H9 (cell line): ENCODE data around the gene ZNRF3. TPM values are rescaled to one million over a fixed set of nuclear protein-coding genes. Genes with fewer than 3 reads are reported as not detected.
A peak's percentile ranks its signal among the peaks of the same experiment; 100 is the strongest.

Experiments
- DNase-seq: peaks from one replicate; pipeline ENCODE4 v3.0.0-alpha.2; 2017
- H2AFZ ChIP-seq: one replicate; pipeline ENCODE4 v1.6.1; 2013; ENCODE audit warnings: mild to moderate bottlenecking, low read length, control low read depth, moderate library complexity
- H2AK5ac ChIP-seq: 2 replicates; pipeline ENCODE4 v1.6.1; 2013; ENCODE audit warnings: low read length, control low read depth, mixed read lengths; ENCODE audit not compliant: insufficient read length
- H2BK120ac ChIP-seq: one replicate; pipeline ENCODE4 v1.6.1; 2013; ENCODE audit warnings: low read depth, mild to moderate bottlenecking, low read length, control low read depth, inconsistent platforms; ENCODE audit not compliant: poor library complexity, severe bottlenecking
- H2BK12ac ChIP-seq: 2 replicates; pipeline ENCODE4 v1.6.1; 2013; ENCODE audit warnings: low read length, control low read depth, mixed read lengths, low read depth; ENCODE audit not compliant: insufficient read length
- H2BK15ac ChIP-seq: 2 replicates; pipeline ENCODE4 v1.6.1; 2013; ENCODE audit warnings: low read depth, low read length, control low read depth
- H2BK20ac ChIP-seq: one replicate; pipeline ENCODE4 v1.6.1; 2013; ENCODE audit warnings: low read depth, mild to moderate bottlenecking, low read length, control low read depth, inconsistent platforms; ENCODE audit not compliant: poor library complexity, severe bottlenecking
- H2BK5ac ChIP-seq: 2 replicates; pipeline ENCODE4 v1.6.1; 2013; ENCODE audit warnings: low read length, control low read depth, mixed read lengths; ENCODE audit not compliant: insufficient read length
- H3K14ac ChIP-seq: 2 replicates; pipeline ENCODE4 v1.6.1; 2013; ENCODE audit warnings: low read length, control low read depth; ENCODE audit not compliant: insufficient read depth
- H3K18ac ChIP-seq: 2 replicates; pipeline ENCODE4 v1.6.1; 2013; ENCODE audit warnings: low read depth, mild to moderate bottlenecking, mixed read lengths, low read length, control low read depth; ENCODE audit not compliant: insufficient read length
- H3K23ac ChIP-seq: 2 replicates; pipeline ENCODE4 v1.6.1; 2013; ENCODE audit warnings: low read length, control low read depth, mixed read lengths, low read depth; ENCODE audit not compliant: insufficient read length
- H3K23me2 ChIP-seq: 2 replicates; pipeline ENCODE4 v1.6.1; 2013; ENCODE audit warnings: low read depth, mild to moderate bottlenecking, mixed read lengths, low read length, control low read depth; ENCODE audit not compliant: insufficient read length, poor library complexity, severe bottlenecking
- H3K27ac ChIP-seq: 2 replicates; pipeline ENCODE4 v1.5.1; 2013; ENCODE audit warnings: low read length, control low read depth, mixed read lengths, low read depth; ENCODE audit not compliant: insufficient read length
- H3K27me3 ChIP-seq: 2 replicates; pipeline ENCODE4 v1.6.1; 2013; ENCODE audit warnings: low read length, control low read depth, inconsistent platforms; ENCODE audit not compliant: insufficient read depth
- H3K4ac ChIP-seq: 2 replicates; pipeline ENCODE4 v1.6.1; 2013; ENCODE audit warnings: low read depth, mild to moderate bottlenecking, control low read depth, inconsistent platforms, low read length, moderate library complexity
- H3K4me1 ChIP-seq: 2 replicates; pipeline ENCODE4 v1.6.1; 2013; ENCODE audit warnings: low read length, control low read depth, inconsistent platforms; ENCODE audit not compliant: insufficient read depth
- H3K4me2 ChIP-seq: 2 replicates; pipeline ENCODE4 v1.6.1; 2013; ENCODE audit warnings: low read length, control low read depth, mixed read lengths; ENCODE audit not compliant: insufficient read length, insufficient read depth
- H3K56ac ChIP-seq: 2 replicates; pipeline ENCODE4 v1.6.1; 2013; ENCODE audit warnings: low read depth, mild to moderate bottlenecking, mixed read lengths, low read length, control low read depth; ENCODE audit not compliant: insufficient read length
- H3K79me1 ChIP-seq: 2 replicates; pipeline ENCODE4 v1.6.1; 2013; ENCODE audit warnings: low read depth, mild to moderate bottlenecking, moderate library complexity, low read length, control low read depth, inconsistent platforms; ENCODE audit not compliant: insufficient read depth, poor library complexity, severe bottlenecking
- H3K79me2 ChIP-seq: 2 replicates; pipeline ENCODE4 v1.6.1; 2013; ENCODE audit warnings: low read length, control low read depth, inconsistent platforms; ENCODE audit not compliant: insufficient read depth
- H3K9ac ChIP-seq: 2 replicates; pipeline ENCODE4 v1.6.1; 2013; ENCODE audit warnings: low read length, control low read depth, mixed read lengths; ENCODE audit not compliant: insufficient read length; ENCODE audit errors: extremely low read depth
- H3K9me3 ChIP-seq: one replicate; pipeline ENCODE4 v1.6.1; 2013; ENCODE audit warnings: low read depth, low read length, inconsistent platforms; ENCODE audit not compliant: control insufficient read depth
- H3T11ph ChIP-seq: one replicate; pipeline ENCODE4 v1.6.1; 2013; ENCODE audit warnings: mild to moderate bottlenecking, low read length, control low read depth, inconsistent platforms
- H4K20me1 ChIP-seq: one replicate; pipeline ENCODE4 v1.6.1; 2013; ENCODE audit not compliant: control insufficient read depth, insufficient read length, insufficient read depth
- H4K5ac ChIP-seq: 2 replicates; pipeline ENCODE4 v1.6.1; 2013; ENCODE audit warnings: low read depth, mild to moderate bottlenecking, mixed read lengths, low read length, control low read depth; ENCODE audit not compliant: insufficient read length
- H4K8ac ChIP-seq: replicated peaks from 2 replicates; pipeline ENCODE4 v1.6.1; 2013; ENCODE audit warnings: low read length, control low read depth, mixed read lengths, low read depth; ENCODE audit not compliant: insufficient read length
- H4K91ac ChIP-seq: 2 replicates; pipeline ENCODE4 v1.6.1; 2013; ENCODE audit warnings: low read depth, mild to moderate bottlenecking, moderate library complexity, mixed read lengths, low read length, control low read depth; ENCODE audit not compliant: insufficient read length
- H3K27ac Mint-ChIP-seq, 3 experiments: 2 replicates in 2 of 3; 3 replicates in 1 of 3; pipeline ENCODE4 v1.8.0; 2020 to 2021; ENCODE audit warnings: mixed read lengths in 3 of 3, mild to moderate bottlenecking in 1 of 3, moderate library complexity in 1 of 3
- H3K27me3 Mint-ChIP-seq: 2 replicates; pipeline ENCODE4 v1.8.0; 2021; ENCODE audit warnings: low read depth, mild to moderate bottlenecking, moderate library complexity, mixed read lengths
- H3K36me3 Mint-ChIP-seq, 3 experiments: 2 replicates in 2 of 3; 3 replicates in 1 of 3; pipeline ENCODE4 v1.8.0; 2020 to 2021; ENCODE audit warnings: low read depth in 3 of 3, mixed read lengths in 3 of 3; ENCODE audit not compliant: insufficient read depth in 1 of 3
- H3K4me1 Mint-ChIP-seq, 2 experiments: 2 replicates each; pipeline ENCODE4 v1.8.0; 2020; ENCODE audit warnings: mixed read lengths in 2 of 2
- H3K4me3 Mint-ChIP-seq, 2 experiments: 2 replicates in 1 of 2; 3 replicates in 1 of 2; pipeline ENCODE4 v1.8.0; 2020 to 2021; ENCODE audit warnings: mild to moderate bottlenecking in 2 of 2, mixed read lengths in 2 of 2, moderate library complexity in 1 of 2
- H3K9me3 Mint-ChIP-seq, 2 experiments: 2 replicates in 1 of 2; 3 replicates in 1 of 2; pipeline ENCODE4 v1.8.0; 2020; ENCODE audit warnings: mild to moderate bottlenecking in 2 of 2, mixed read lengths in 2 of 2, moderate library complexity in 1 of 2
- CTCF ChIP-seq: fragments of 200-600 bp; sonication (generic); conservative IDR thresholded peaks from 3 replicates; pipeline ENCODE4 v1.8.0; 2021; ENCODE audit warnings: antibody characterized with exemption, mild to moderate bottlenecking
- total RNA-seq: library from RNA; stranded (reverse); gene quantifications from 2 replicates; pipeline ENCODE4 v1.2.1, GENCODE V29; 2021

The ZNRF3 gene
- total RNA-seq, 1 experiment from 2014 or later, result 20.6 TPM

- H3K27ac ChIP-seq, result no peak overlapping the region
Measured at GRCh38 chr22:28905256-28905832, 22.0 kb downstream of the ZNRF3 start.

More at GRCh38 chr22:28905256-28905832, 22.0 kb downstream of the ZNRF3 start:
- Mint-ChIP-seq H3K36me3 (peaks cover 0 to 2% (median 0%) of the 10 kb centered on the region in 3 experiments; a peak in 4 of 7 replicates), H3K27ac (no peak overlapping the region; a peak in 2 of 7 replicates), H3K4me3 (no peak overlapping the region), H3K27me3 (no peaks in the 10 kb centered on the region), H3K9me3 (peaks cover 0 to 1% of the 10 kb centered on the region in 2 experiments; a peak in 1 of 5 replicates), H3K4me1 (peaks cover 40 to 42% of the 10 kb centered on the region in 2 experiments)
- Histone ChIP-seq H3K18ac (no peak overlapping the region), H3K4me1 (peaks cover 10% of the 10 kb centered on the region; the same call in 1 of the 2 replicates), H2BK20ac (no peak overlapping the region), H2BK12ac (no peak overlapping the region), H3K9ac (peak overlapping the region; percentile 1), H3K14ac (no peak overlapping the region), H4K20me1 (no peaks in the 10 kb centered on the region), H4K91ac (no peak overlapping the region), H3K9me3 (no peaks in the 10 kb centered on the region), H3K79me1 (peaks cover 18% of the 10 kb centered on the region), H2BK120ac (no peak overlapping the region), H2BK15ac (no peak overlapping the region), H3K27me3 (no peaks in the 10 kb centered on the region), H3T11ph (no peak overlapping the region), H3K4me2 (no peak overlapping the region), H3K4ac (no peak overlapping the region), H3K79me2 (peaks cover 43% of the 10 kb centered on the region; the same call in 1 of the 2 replicates), H4K5ac (no peak overlapping the region), H2BK5ac (no peak overlapping the region), H3K56ac (no peak overlapping the region), H2AK5ac (no peak overlapping the region), H4K8ac (no peak overlapping the region), H3K23me2 (no peaks in the 10 kb centered on the region), H2AFZ (no peak overlapping the region), H3K23ac (no peak overlapping the region)
- DNase-seq, result no peak
- TF ChIP-seq CTCF, result no peak
